Stimulated activated CD8-positive, alpha-beta memory T cell treated with anti-CD3 and anti-CD28 coated beads, Interleukin-15, amount 100 ng/mL, for 24 hours (primary cell): ENCODE results near the gene CCDC38.

Experiments
- DNase-seq: peaks from one replicate; pipeline ENCODE4 v3.0.0-alpha.2; 2020; ENCODE audit warnings: low read depth

Gene CCDC38

DNA sequence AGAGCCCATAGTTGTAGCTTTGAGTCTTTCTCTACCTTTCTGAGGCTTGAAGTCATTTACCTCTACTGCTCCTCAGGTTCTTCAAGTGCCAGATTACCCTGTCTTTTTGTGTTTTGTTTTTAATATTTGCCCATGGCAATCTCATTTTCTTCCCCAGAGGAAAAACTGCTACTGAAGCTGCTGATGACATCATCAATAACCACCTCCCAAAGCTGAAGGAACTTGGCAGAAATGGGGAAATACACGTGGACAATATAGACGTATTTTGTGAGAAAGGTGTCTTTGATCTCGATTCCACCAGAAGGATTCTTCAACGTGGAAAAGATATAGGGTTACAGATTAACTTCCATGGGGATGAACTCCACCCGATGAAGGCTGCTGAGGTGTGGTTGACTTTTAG, 17.8 kb upstream of the CCDC38 start:
- DNase-seq, result no peak

DNA sequence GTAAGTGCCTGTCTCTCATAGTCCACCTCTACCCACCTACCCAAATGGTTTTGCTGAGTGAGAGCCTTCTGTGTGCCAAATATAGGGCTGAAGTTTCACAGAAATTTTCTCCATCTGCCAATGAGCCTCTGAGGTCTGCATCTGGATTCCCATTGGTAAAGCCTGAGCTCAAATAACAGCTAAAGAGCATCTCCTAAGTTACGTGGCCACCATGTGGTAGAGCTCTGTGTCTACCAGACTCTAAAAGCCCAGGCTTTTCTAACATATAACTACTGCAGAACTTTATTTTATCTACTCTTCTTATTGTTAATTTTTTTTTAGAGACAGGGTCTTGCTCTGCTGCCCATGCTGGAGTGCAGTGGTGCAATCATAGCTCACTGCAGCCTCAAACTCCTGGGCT, 16.7 kb upstream of the CCDC38 start:
- DNase-seq, result no peak

DNA sequence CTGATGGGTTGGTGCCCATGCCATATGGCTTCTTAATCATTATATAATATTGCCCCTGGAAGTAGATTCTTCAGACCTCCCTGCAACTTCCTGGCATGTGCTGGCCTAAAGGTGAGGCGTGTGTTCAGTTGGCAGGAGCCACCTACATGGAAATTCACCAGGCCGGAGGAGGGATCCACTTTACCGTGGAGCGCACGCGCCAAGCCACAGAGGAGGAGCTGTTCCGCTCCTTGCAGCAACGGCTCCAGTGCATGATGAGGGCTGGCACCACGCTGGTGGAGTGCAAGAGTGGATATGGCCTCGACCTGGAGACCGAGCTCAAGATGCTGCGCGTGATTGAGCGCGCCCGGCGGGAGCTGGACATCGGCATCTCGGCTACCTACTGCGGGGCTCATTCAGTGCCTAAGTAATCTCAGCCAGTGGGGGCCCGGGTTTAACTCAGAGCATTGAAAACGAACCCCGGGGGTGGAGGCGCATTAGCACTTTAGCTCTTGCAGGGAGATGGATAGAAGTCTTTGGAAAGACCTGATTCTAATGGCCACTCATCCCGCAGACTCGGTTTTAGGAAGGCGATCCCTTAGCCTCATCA, 14.2 kb upstream of the CCDC38 start:
- no peak for DNase-seq

DNA sequence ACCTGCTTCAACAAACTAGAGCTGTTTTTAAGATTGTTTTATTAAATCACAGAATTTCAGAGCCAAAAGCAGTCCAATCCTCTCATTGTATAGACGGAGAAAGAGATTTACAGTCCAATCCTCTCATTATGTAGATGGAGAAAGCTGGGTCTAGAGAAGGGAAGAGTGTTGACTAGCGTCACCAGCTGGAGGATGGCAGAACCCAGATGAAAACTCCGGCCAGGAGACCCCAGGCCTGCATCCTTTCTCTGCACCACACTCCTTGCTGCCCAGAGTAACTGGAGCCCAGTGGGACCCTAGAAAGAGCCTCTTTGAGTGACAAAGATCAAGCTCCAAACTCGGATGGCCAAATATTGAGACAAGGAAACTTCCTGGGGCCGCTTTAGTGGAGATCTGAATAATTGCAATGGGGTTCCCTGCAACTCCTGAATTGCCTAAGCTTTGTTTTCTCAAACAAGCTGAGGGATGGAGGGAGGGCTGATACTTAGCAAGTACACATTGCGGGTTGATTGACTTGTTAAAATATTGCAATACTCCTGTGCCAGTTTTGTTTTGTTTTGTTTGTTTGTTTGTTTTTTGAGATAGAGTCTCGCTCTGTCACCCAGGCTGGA, 13.2 kb upstream of the CCDC38 start:
- DNase-seq, result no peak

DNA sequence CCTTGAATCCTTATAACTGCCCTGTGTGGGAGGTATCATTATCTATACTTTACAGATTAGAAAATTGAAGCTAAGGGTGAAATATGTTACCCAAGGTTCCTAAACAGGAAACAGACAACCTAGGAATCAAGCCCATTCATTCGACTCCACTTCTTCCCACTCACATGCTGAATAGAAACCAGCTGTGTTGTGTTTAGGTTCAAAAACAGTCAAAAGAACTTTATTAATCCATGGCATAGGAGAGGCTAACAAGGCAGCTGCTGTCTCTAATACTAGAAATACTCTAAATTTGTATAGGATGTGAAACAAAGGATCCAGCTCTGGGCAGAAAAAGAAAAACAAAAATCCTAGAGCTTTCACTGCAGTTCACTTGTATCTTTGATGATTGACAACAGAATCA, 10.6 kb upstream of the CCDC38 start:
- DNase-seq, result no peak

DNA sequence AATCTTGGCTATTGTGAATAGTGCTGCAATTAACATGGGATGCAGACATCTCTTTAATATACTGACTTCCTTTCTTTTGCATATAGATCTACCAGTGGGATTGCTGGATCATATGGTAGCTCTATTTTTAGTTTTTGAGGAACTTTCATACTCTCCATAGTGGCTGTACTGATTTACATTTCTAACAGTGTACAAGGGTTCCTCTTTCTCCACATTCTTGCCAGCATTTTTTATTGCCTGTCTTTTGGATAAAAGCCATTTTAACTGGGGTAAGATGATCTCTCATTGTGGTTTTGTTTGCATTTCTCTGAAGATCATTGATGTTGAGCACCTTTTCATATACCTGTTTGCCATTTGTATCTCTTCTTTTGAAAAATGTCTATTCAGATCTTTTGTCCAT, 9.1 kb upstream of the CCDC38 start:
- DNase-seq, result no peak

DNA sequence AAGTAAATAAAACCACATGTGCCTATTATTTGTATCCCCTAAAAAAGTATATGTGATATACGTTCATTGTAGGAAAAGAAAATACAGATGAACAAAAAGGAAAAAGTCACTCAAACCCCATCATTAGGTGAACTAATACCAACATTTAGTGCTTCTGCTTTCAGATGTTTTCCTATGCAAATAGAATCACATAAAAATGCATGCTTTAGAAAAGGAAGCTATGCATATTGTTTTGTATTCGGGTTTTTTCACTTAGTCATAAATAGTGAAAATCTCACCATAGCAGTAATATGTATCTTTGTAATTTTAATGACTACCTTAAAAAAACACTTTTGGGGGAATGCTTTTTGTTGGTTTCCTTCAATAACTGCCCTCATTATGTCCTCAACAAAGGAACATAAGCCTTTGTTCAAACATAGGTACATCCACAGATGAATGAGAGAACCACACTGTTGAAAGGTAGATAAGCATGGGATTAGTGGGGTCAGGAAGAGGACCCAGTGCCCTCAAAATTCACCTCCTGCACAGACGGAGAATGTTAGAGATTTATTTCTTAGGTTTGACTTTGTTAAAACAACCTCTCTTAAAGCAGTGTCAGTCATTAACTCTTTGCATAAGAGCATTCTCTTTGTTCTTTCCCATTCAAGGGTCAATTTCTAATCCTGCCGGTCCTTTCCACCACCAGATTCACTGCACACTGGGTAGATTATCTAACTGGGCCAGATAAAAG, 7.2 kb upstream of the CCDC38 start:
- no peak for DNase-seq

DNA sequence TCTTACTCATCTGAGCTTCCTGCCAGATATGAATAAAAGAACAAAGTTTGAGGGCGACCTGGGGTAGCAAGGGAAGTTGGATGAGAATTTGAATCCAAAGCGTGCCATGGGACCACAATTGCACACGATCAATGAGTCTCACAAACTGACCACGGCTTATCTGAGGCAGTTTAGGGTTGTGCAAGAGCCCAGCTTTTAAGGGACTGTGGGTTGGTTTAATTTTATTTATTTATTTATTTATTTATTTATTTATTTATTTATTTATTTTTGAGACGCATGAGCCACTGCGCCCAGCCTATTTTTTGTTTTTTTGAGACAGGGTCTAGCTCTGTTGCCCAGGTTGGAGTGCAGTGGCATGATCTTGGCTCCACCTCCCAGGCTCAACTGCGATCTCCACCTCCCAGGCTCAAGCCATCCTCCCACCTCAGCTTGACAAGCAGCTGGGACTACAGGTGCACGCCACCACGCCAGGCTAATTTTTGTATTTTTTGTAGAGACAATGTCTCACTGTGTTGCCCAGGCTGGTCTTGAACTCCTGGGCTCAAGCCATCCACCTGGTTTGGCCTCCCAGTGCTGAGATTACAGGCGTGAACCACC, 1.8 kb upstream of the CCDC38 start:
- DNase-seq, result no peak

DNA sequence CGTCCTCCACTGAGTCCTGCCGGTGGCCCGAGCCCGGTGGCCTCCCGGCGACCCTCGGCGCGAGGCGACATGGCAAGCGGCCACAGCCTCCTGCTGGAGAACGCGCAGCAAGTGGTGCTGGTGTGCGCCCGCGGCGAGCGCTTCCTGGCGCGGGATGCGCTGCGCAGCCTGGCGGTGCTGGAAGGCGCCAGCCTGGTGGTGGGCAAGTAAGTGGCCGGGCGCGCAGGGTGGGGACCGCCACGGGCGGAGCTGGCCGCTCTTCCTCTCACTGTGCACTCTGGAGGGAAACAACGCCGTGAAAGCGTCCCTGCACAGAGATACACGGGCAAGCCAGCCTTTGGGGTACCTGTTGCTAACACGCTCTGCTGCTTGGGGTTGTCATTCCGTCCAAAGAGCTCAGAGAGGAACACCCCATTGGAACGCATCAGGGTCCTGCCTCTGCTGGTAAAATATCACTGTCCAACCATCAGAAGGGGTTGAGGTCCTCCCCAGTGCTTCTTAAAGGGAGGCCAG, 972 bp upstream of the CCDC38 start, which contains the start of gene AMDHD1:
AMDHD1 (plus strand) TSS at position 2 of the 513 bp plus-strand sequence; CDS start at position 70, 68 bp downstream.
- DNase-seq, result peak; percentile 27

DNA sequence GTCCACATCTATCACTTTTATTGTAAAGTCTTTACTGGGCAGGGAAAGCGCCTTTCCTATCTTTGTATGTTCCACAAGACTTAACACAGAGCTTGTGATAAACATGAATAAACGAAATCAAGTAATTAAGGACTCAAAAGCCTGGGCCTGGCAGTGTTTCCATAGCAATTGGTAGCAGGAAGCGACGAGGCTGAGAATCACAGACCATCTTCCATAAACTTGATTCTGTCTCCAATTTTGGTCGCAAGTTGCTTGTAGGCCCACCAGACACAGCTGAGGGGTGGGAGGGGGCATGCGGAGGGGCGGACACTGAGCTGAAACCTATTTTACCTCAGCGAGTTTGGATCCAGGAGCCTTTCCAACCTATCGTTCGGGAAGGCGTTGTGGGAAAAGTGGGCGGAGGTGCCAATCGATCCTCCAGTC, 302 bp downstream of the CCDC38 start:
- DNase-seq, result no peak

DNA sequence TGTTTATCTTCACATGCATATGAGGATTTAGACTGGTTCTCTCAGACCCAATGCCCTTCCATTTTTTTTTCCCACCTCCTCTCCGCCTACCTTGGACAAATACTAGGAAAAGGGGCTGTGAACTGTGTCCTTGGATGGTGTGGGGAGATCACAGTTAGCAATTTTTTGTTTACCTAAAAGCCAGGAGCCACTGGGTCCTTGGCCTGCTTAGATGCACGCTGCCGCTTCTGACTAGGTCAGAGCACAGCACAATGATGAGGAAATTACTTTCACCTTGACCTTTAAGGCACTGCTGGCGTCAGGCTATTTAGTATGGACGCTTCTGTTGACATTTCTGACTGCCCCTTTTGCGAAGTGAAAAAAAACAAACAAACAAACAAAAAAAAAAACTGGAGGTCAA, 1.9 kb downstream of the CCDC38 start:
- DNase-seq, result no peak

DNA sequence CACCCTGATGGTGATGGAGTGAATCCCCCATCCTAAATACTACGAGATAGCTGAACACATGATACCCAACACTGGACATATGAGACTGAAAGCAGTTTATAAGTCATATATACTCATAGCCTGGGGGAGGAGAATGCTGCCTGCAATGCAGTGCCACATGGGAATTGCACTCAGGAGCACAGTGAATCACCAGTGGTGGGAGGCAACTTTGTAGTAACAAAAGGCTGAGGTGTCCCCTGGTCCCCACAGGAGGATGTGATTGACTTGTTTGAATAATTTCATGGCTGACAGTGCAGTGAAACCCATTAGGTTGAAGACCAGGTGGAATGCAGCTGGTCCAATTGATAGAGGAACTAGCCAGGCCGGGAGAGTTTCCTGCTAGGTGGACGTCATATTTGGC, 20.2 kb downstream of the CCDC38 start:
- no peak for DNase-seq

DNA sequence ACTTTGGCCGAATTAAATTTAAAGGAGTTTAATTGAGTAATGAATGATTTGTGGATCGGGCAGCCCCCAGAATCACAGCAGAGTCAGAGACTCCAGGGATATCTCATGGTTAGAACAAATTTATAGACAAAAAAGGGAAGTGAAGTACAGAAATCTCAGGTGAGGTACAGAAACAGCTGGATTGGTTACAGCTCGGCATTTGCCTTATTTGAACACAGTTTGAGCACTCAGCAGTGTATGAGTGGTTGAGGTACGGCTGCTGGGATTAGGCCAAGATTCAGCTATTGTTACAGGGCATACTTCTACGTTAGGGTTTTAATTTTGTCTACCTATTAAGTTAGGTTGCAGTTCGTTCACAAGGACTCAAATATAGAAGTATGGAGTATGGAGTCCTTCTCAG, 23.3 kb downstream of the CCDC38 start:
- no peak for DNase-seq

DNA sequence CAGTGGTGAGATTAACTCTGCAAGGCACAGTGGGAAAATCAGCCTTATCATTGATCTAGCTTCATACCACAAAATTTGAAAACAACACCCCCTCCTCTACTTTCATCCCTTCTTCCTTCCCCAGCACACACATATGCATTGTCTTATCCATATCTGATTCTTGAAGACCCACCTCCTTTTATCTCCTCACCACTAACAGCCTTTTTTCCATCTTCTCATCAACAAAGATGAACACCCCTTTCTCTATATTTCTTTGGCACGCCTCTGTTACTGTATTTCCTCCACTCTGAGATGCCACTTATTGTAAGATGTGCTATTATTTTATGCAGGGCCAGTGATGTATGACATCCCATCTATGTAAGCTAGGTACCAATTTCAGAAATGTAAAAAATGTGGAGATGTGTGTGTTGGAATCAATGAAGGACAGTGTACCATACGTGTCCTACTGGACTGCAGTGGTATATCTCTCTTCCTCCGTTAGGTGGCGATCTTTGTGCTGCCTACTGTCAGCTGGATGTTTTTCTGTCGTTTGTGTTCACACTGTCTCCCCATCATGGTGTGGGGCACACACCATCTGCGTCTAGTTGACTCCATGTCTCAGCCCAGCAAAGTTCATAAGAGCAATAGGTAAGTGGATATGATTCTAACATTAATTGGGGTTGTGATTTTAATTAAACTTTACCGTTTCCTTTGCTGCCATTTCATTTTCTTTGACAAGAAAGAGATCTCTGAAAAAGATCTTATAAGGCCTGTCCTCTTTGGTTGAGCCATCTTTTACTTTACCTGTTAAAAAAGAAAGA, 24.0 kb downstream of the CCDC38 start:
- DNase-seq, result no peak

DNA sequence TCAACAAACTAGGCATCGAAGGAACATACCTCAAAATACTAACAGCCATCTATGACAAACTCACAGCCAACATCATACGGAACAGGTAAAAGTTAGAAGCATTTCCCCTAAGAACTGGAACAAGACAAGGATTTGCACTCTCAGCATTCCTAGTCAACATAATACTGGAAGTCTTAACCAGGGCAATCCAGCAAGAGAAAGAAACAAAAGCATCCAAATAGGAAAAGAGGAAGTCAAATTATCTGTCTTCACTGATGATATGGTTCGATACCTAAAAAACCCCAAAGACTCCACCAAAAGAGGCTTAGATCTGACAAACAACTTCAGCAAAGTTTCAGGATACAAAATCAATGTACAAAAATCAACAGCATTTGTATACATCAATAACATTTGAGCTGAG, 32.5 kb downstream of the CCDC38 start:
- DNase-seq, result no peak

DNA sequence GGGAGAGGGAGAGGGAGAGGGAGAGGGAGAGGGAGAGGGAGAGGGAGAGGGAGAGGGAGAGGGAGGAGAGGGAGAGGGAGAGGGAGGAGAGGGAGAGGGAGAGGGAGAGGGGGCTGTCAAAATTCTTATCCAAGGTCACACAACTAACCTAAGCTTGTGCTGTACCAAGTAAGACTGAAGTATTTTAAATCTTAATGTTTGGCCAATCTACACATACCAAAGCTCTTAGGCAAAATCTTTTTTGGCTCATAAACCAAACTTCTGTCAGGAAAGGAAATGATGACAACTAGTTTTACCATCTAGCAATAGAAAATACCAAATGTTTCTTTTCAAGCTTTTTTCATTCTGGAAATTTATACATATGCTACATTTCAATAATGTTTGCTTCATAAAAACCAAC, 33.8 kb downstream of the CCDC38 start:
- no peak for DNase-seq

DNA sequence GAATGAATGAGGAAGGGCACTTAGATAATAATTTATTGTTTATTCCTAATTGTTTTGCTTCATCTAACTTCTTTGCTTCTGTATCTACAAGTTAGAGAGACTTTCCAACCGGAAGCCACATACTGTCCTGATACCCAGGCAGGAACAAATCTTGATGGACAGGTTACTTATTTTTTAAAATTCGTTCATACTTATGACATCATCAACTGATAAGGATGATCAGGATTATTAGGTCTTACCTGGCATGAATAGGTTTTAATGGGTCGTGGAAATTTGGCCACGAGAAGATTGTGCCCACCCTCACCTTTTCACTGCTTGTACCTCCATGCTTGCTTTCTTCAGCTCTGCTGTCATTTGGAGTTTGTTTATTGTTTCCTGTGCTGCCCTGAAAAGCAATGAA, 44.3 kb downstream of the CCDC38 start:
- DNase-seq, result no peak

DNA sequence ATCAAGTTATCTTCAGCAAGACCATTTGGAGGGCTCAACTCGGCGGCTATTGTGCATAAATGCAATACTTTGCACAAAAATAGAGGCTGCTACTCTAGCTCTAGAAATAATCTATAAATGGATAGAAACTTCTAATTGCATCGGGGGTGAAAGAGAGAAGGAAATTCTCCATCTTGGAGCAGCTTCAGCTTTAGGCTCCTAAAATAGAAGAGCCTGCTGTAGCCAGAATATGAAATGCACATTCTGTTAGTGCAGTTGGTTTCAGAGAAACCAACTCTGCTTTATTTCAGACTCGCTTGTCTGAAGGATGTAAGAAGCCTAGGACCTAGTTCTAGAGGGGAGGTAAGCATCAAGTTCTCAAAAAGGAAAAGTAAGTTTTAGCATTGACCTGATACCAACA, 45.6 kb downstream of the CCDC38 start:
- no peak for DNase-seq

DNA sequence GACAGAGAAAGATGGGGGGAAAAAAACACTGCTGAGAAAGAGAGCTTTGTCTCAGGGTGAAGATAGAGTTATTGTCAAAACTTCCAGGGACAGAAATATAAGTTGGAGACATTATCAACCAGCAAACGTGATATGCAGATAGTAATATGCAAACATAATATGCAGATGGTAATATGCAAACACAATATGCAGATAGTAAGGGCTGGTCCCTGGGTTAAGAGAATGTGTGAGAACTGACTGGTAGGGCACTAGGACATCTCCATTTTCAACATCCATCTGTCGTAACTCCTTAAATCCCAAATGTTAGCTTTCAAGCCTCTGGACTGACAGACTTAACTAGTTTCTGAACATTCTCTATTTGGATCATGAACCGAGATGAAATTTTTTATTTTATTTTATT, 51.5 kb downstream of the CCDC38 start:
- DNase-seq, result no peak

DNA sequence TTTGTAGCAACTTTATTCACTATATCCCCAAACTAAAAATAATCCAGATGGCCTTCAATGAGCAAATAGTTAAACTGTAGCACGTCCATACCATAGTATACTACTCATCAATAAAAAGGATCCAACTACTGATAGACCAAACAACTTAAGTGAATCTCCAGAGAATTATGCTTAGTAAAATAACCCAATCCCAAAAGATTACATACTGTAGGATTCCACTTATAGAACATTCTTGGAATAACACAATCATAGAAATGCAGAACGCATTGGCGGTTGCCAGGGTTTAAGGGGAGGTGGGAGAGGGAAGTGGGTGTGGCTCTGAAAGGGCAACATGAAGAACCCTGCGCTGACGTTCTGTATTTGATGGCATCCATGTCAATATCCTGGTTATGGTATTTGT, 55.1 kb downstream of the CCDC38 start:
- DNase-seq, result no peak

DNA sequence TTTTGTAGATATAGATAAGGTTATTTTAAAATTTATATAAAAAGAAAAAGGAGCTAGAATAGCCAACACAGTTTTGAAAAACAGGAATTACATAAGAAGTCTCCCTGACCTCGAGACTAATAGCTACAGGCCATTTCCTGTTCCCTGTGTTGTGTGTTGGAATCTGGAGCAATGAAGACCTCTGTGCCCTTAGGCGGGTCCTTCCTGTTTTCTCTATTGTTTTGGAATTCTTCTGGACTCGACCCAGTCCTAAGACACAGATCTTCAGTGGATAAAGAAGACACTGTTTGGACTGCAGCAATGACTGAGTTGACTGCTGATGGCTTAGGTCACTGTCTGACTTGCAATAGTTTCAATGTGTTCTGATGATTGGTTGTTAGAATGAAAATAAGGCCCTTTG, 57.4 kb downstream of the CCDC38 start:
- no peak for DNase-seq

DNA sequence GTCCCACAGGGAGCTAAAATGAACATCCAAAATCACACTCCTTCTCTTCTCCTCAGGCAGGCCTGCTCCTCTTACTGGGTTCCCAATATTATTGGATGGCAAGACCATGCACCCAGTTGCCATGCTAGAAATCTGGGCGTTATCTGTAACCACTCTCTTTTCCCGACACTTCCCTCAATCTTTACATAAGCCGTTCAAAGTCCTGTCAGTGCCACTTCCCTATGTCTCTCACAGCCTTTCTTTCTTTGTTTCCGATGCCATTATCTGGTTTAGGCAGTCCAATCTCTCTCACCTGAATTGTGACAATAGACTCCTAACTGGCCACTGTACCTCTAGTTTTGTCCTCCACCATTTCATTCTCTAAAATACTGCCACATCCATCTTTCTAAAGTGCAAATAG, 59.5 kb downstream of the CCDC38 start:
- no peak for DNase-seq
